ENCODE measurements around the gene WDR89. TPM values are rescaled to one million over a fixed set of nuclear protein-coding genes. Genes with fewer than 3 reads are reported as not detected.

The WDR89 gene
- polyA plus RNA-seq, 1 of the 3 experiments (the other 2 are of a cell fraction) = 2.6 TPM

DNA sequence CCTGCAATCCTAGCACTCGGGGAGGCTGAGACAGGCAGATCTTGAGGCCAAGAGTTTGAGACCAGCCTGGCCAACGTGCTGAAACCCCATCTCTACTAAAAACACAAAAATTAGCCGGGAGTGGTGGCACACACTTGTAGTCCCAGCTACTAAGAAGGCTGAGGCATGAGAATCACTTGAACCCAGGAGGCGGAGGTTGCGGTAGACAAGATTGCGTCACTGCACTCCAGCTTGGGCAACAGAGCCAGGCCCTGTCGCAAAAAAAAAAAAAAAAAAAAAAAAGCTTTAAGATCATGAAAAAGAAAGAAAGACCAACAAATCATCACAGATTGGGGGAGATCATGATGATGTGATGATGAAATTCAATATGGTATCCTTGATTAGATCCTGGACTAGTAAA, 30.6 kb downstream of the WDR89 start:
- H3K36me3 ChIP-seq (replicated peaks in 1 of 2; ENCODE audit: control insufficient read depth in 1 of 2, insufficient read depth in 2 of 2, low read length in 1 of 2) = no peaks in the 10 kb centered on the region
- H3K9me2 ChIP-seq = no peaks in the 10 kb centered on the region
- DNase-seq = no peak
- H3K4me1 ChIP-seq (ENCODE audit: control insufficient read depth in 1 of 2, insufficient read depth in 2 of 2, low read depth in 1 of 2, low read length in 1 of 2) = peaks cover 3 to 14% of the 10 kb centered on the region in 2 experiments; a peak in 3 of 4 replicates
- H3K9ac ChIP-seq = no peak overlapping the region
- H3K27me3 ChIP-seq (ENCODE audit: insufficient read depth) = no peaks in the 10 kb centered on the region
- H3K4me3 ChIP-seq (ENCODE audit: low read depth in 2 of 2, low read length in 1 of 2) = no peak overlapping the region
- 96% methylated on average over 7 of the region's 7 CpGs for WGBS (ENCODE audit: low lambda C conversion rate)
- peaks cover 14% of the 10 kb centered on the region for H3F3A ChIP-seq (replicated peaks; ENCODE audit: insufficient read depth)
- H3K9me3 ChIP-seq = no peaks in the 10 kb centered on the region
- ChIA-PET POLR2A (no interaction called here), CTCF (no interaction called here)
- TF ChIP-seq GATA2 (CRISPR knock-in tag; IDR thresholded peaks at IDR 0.05) (no peak), REST (IDR thresholded peaks at IDR 0.05; ENCODE audit: low read depth, low read length) (no peak), TAF1 (IDR thresholded peaks at IDR 0.05; ENCODE audit: borderline replicate concordance, low read depth, low read length) (no peak), EP300 (IDR thresholded peaks at IDR 0.05; ENCODE audit: borderline replicate concordance in 1 of 2, low read depth in 1 of 2, low read length in 1 of 2) (no peak), NFIC (IDR thresholded peaks at IDR 0.05; ENCODE audit: borderline replicate concordance) (no peak), TCF12 (IDR thresholded peaks at IDR 0.05) (no peak), MAX (IDR thresholded peaks at IDR 0.05; ENCODE audit: low read depth) (no peak), MEF2A (IDR thresholded peaks at IDR 0.05; ENCODE audit: borderline replicate concordance, low read depth) (no peak), ZBTB33 (IDR thresholded peaks at IDR 0.05; ENCODE audit: borderline replicate concordance, low read depth) (no peak), TEAD4 (IDR thresholded peaks at IDR 0.05; ENCODE audit: borderline replicate concordance, insufficient read depth) (no peak), RFX5 (IDR thresholded peaks at IDR 0.05; ENCODE audit: low read length) (no peak)
- peaks cover 34% of the 10 kb centered on the region; the same call in 1 of the 2 replicates for H3K79me2 ChIP-seq (ENCODE audit: insufficient read depth)
- no peak overlapping the region for H3K4me2 ChIP-seq
- H3K27ac ChIP-seq (ENCODE audit: low read depth in 2 of 2, low read length in 1 of 2) = no peak overlapping the region
- no peak overlapping the region for H2AFZ ChIP-seq (ENCODE audit: low read depth)
- no peaks in the 10 kb centered on the region for H4K20me1 ChIP-seq (ENCODE audit: insufficient read depth)

DNA sequence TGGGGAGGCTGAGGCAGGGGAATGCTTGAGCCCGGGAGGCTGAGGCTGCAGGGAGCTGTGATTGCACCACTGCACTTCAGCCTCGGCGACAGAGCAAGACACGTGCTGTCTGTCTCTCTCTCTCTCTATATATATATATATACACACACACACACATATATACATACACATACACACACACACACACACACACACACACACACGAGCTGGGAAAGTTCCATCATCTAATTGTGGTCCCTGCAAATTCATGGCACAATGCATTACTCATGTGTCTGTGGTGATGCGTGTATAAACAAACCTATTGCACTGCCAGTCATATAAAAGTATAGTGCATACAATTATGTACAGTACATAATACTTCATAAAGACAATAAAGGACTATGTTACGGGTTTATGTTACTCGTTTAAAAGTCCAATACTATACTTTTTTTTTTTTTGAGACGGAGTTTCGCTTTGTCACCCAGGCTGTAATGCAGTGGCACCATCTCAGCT, 36.6 kb downstream of the WDR89 start:
- H3K4me2 ChIP-seq = no peak overlapping the region
- no peak overlapping the region for H3K4me3 ChIP-seq (ENCODE audit: low read depth in 2 of 2, low read length in 1 of 2)
- WGBS (ENCODE audit: low lambda C conversion rate) = 93% methylated on average over 10 of the region's 10 CpGs
- DNase-seq = no peak
- H3K4me1 ChIP-seq (ENCODE audit: control insufficient read depth in 1 of 2, insufficient read depth in 2 of 2, low read depth in 1 of 2, low read length in 1 of 2) = no peaks in the 10 kb centered on the region
- CTCF ChIA-PET = no interaction called here
- H3K9ac ChIP-seq = no peak overlapping the region
- no peaks in the 10 kb centered on the region for H3K9me3 ChIP-seq
- H3K27me3 ChIP-seq (ENCODE audit: insufficient read depth) = no peaks in the 10 kb centered on the region
- peaks cover 10% of the 10 kb centered on the region; the same call in 1 of the 2 replicates for H3K79me2 ChIP-seq (ENCODE audit: insufficient read depth)
- H3K9me2 ChIP-seq = no peaks in the 10 kb centered on the region
- POLR2A ChIA-PET = no interaction called here
- H2AFZ ChIP-seq (ENCODE audit: low read depth) = no peak overlapping the region
- TF ChIP-seq JUND (IDR thresholded peaks at IDR 0.05) (no peak), CTCF (IDR thresholded peaks at IDR 0.05) (no peak), RXRA (IDR thresholded peaks at IDR 0.05; ENCODE audit: borderline replicate concordance, low read depth) (no peak)
- H3F3A ChIP-seq (replicated peaks; ENCODE audit: insufficient read depth) = no peaks in the 10 kb centered on the region
- H3K27ac ChIP-seq (ENCODE audit: low read depth in 2 of 2, low read length in 1 of 2) = no peak overlapping the region
- H3K36me3 ChIP-seq (replicated peaks in 1 of 2; ENCODE audit: control insufficient read depth in 1 of 2, insufficient read depth in 2 of 2, low read length in 1 of 2) = no peaks in the 10 kb centered on the region
- no peaks in the 10 kb centered on the region for H4K20me1 ChIP-seq (ENCODE audit: insufficient read depth)

Data from SK-N-SH (cell line).